Hippocampal formation (tissue), 2 donors: ENCODE data around the gene ZNF497.
"Not testable (repeated sequence)": the region's sequence is repeated elsewhere in the genome, so short reads cannot be mapped to it uniquely, and the experiment has no call there.

Experiments used
- DNase-seq, 2 donors: peaks; one replicate each; lab custom pipeline; 2025; lab: John Stamatoyannopoulos, UW

ZNF497 gene

GRCh38 chr19:58362272-58362994 lies at the start of gene ZNF497:
TSS of gene ZNF497 (minus strand) at chr19:58362751. CDS start at chr19:58357635, 5,116 bp downstream.
- peak; percentile 91 to 96 for DNase-seq

- no peak for DNase-seq
Observed at GRCh38 chr19:58409010-58409790, 46.6 kb upstream of the ZNF497 start.

GRCh38 chr19:58408152-58409009 lies 45.8 kb upstream of the ZNF497 start, which contains the start of gene ZNF584:
TSS of gene ZNF584 (plus strand) at chr19:58408649. CDS start at chr19:58409148, 499 bp downstream.
- DNase-seq = peak; percentile 93 to 94

- DNase-seq = no peak
Observed at GRCh38 chr19:58407658-58408151, 45.2 kb upstream of the ZNF497 start.

- DNase-seq = no peak
Observed at GRCh38 chr19:58406818-58407657, 44.5 kb upstream of the ZNF497 start.

- DNase-seq = not testable (repeated sequence)
Observed at GRCh38 chr19:58403920-58404478, 41.4 kb upstream of the ZNF497 start.

GRCh38 chr19:58401840-58402421 lies 39.4 kb upstream of the ZNF497 start:
- no peak for DNase-seq

GRCh38 chr19:58400916-58401839 lies 38.6 kb upstream of the ZNF497 start:
- peak; percentile 98 to 99 for DNase-seq

- peak; percentile 14 to 43 for DNase-seq
Observed at GRCh38 chr19:58400316-58400915, 37.9 kb upstream of the ZNF497 start.

GRCh38 chr19:58399903-58400302 lies 37.4 kb upstream of the ZNF497 start:
- DNase-seq = no peak

- DNase-seq = no peak
Observed at GRCh38 chr19:58398545-58398944, 36.0 kb upstream of the ZNF497 start.

- no peak for DNase-seq
Observed at GRCh38 chr19:58398087-58398486, 35.5 kb upstream of the ZNF497 start.

- no peak for DNase-seq
Observed at GRCh38 chr19:58397533-58398037, 35.0 kb upstream of the ZNF497 start.

- DNase-seq = no peak
Observed at GRCh38 chr19:58396691-58397532, 34.4 kb upstream of the ZNF497 start.

GRCh38 chr19:58395979-58396627 lies 33.6 kb upstream of the ZNF497 start:
- no peak for DNase-seq

GRCh38 chr19:58395220-58395978 lies 32.8 kb upstream of the ZNF497 start, which contains the start of gene RNF225:
TSS of gene RNF225 (plus strand) at chr19:58395656. CDS start at chr19:58396090, 434 bp downstream.
- no peak for DNase-seq
